Cardiac muscle cell (in vitro differentiated cells and primary cell): ENCODE data around the gene MEPCE. TPM values are rescaled to one million over a fixed set of nuclear protein-coding genes. Genes with fewer than 3 reads are reported as not detected.

Experiments
- DNase-seq, 2 donors: peaks; one replicate each; pipeline versions ENCODE4 v3.0.0 to v3.0.0-alpha.2; 2010 to 2017; ENCODE audit warnings: low read depth in 1 of 2, low spot score in 1 of 2
- H3K27ac ChIP-seq: fragments of 200-600 bp; sonication (generic); 2 replicates; pipeline ENCODE4 v1.5.1; 2016
- H3K27me3 ChIP-seq: fragments of 200-600 bp; sonication (generic); 2 replicates; pipeline ENCODE4 v1.6.0; 2016; ENCODE audit warnings: control low read depth
- H3K36me3 ChIP-seq: fragments of 200-600 bp; sonication (generic); 2 replicates; pipeline ENCODE4 v1.5.1; 2016; ENCODE audit warnings: control low read depth
- H3K4me1 ChIP-seq: fragments of 200-600 bp; sonication (generic); 2 replicates; pipeline ENCODE4 v1.8.1; 2017; ENCODE audit warnings: low read depth, mild to moderate bottlenecking, mixed run types
- H3K4me3 ChIP-seq: fragments of 200-600 bp; sonication (generic); 2 replicates; pipeline ENCODE4 v1.5.1; 2016; ENCODE audit warnings: mild to moderate bottlenecking
- H3K9me3 ChIP-seq: fragments of 200-600 bp; sonication (generic); 2 replicates; pipeline ENCODE4 v1.5.1; 2017; ENCODE audit warnings: low read depth, mild to moderate bottlenecking, control low read depth
- CTCF ChIP-seq: IDR thresholded peaks from 2 replicates; pipeline ENCODE4 v1.5.1; 2012; ENCODE audit warnings: low read depth, mild to moderate bottlenecking, low read length
- polyA plus RNA-seq: library from polyadenylated mRNA; unstranded; fragments of >200 nt; fragmentation: Nextera tagmentation; extraction: Ambion mirVana; gene quantifications from 2 replicates; pipeline ENCODE4 v1.2.1, GENCODE V29; 2016
- total RNA-seq: library from RNA; depleted of rRNA; stranded (reverse); fragments of >200 nt; gene quantifications from 2 replicates; pipeline ENCODE4 v1.2.3, GENCODE V29; 2016

MEPCE gene
- total and polyA plus RNA-seq, 2 experiments from 2014 or later: 21.5 to 41.7 TPM

- no peak overlapping the region for H3K27ac ChIP-seq
- H3K4me1 ChIP-seq: no peaks in the 10 kb centered on the region
- H3K36me3 ChIP-seq: no peaks in the 10 kb centered on the region
- no peaks in the 10 kb centered on the region for H3K9me3 ChIP-seq
- no peak overlapping the region for H3K4me3 ChIP-seq
- no peaks in the 10 kb centered on the region for H3K27me3 ChIP-seq
- DNase-seq: no peak
- no peak for TF ChIP-seq CTCF
Observed at GRCh38 chr7:100394077-100394476, 35.6 kb upstream of the MEPCE start.

GRCh38 chr7:100396421-100396982 is 33.1 kb upstream of the MEPCE start:
- Histone ChIP-seq H3K27me3 (no peaks in the 10 kb centered on the region), H3K4me1 (no peaks in the 10 kb centered on the region), H3K36me3 (no peaks in the 10 kb centered on the region), H3K27ac (no peak overlapping the region), H3K4me3 (no peak overlapping the region), H3K9me3 (no peaks in the 10 kb centered on the region)
- TF ChIP-seq CTCF: no peak
- DNase-seq: no peak

- H3K36me3 ChIP-seq: no peaks in the 10 kb centered on the region
- H3K4me1 ChIP-seq: no peaks in the 10 kb centered on the region
- no peak overlapping the region for H3K27ac ChIP-seq
- no peak for TF ChIP-seq CTCF
- H3K9me3 ChIP-seq: no peaks in the 10 kb centered on the region
- no peaks in the 10 kb centered on the region for H3K27me3 ChIP-seq
- H3K4me3 ChIP-seq: no peak overlapping the region
- DNase-seq: no peak
Observed at GRCh38 chr7:100397315-100398081, 32.1 kb upstream of the MEPCE start.

- DNase-seq: no peak
- H3K27me3 ChIP-seq: no peaks in the 10 kb centered on the region
- no peak for TF ChIP-seq CTCF
- H3K4me1 ChIP-seq: no peaks in the 10 kb centered on the region
- no peak overlapping the region for H3K27ac ChIP-seq
- no peaks in the 10 kb centered on the region for H3K36me3 ChIP-seq
- no peak overlapping the region for H3K4me3 ChIP-seq
- H3K9me3 ChIP-seq: no peaks in the 10 kb centered on the region
Observed at GRCh38 chr7:100398239-100398638, 31.4 kb upstream of the MEPCE start.

- Histone ChIP-seq H3K4me3 (no peak overlapping the region), H3K27me3 (no peaks in the 10 kb centered on the region), H3K4me1 (no peaks in the 10 kb centered on the region), H3K36me3 (peaks cover 6% of the 10 kb centered on the region), H3K9me3 (no peaks in the 10 kb centered on the region), H3K27ac (no peak overlapping the region)
- no peak for DNase-seq
- no peak for TF ChIP-seq CTCF
Observed at GRCh38 chr7:100400041-100400440, 29.6 kb upstream of the MEPCE start.
